Astrocyte of the spinal cord (primary cell): Measurements from ENCODE around the gene SLC25A12.
A peak's percentile ranks its signal among the peaks of the same experiment; 100 is the strongest.
"Not testable (repeated sequence)": the region's sequence is repeated elsewhere in the genome, so short reads cannot be mapped to it uniquely, and the experiment has no call there.

Experiments used
- DNase-seq: peaks from one replicate; pipeline ENCODE4 v3.0.0; 2011; ENCODE audit warnings: low read depth, low spot score
- H3K4me3 ChIP-seq: 2 replicates; pipeline ENCODE4 v1.5.1; 2011; ENCODE audit warnings: low read depth, mild to moderate bottlenecking, low read length, moderate library complexity
- in situ Hi-C: cut with HindIII; loops from 2 replicates; pipeline ENCODE4 v1.10.0; 2017; ENCODE audit warnings: low sequenced_read_pairs
- TF ChIP-seq, protein P1 (sequence below): IDR thresholded peaks from 2 replicates; pipeline ENCODE4 v1.5.1; 2012; ENCODE audit warnings: low read depth, mild to moderate bottlenecking, low read length, inconsistent platforms

SLC25A12 gene

DNA sequence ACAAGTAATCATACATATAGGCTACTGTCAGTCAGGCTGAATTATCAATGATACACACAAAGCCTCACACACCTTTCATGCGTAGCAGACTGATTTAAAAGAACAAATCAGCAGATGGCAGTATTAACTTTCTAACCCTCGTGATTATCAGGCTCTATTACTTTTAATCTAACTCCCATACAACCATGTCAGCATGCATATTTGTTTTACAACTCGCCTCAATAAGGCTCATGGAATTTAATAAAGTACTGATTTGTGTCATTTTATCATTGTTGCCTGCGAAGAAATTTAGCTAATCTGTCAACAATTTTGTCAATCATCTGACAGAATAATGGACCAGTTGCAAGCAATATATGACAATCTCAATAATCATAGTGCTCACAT lies 82.8 kb downstream of the SLC25A12 start:
- in situ Hi-C loops: no loop called here
- H3K4me3 ChIP-seq: no peak overlapping the region
- DNase-seq: peak; percentile 42
- TF ChIP-seq, protein P1, sequence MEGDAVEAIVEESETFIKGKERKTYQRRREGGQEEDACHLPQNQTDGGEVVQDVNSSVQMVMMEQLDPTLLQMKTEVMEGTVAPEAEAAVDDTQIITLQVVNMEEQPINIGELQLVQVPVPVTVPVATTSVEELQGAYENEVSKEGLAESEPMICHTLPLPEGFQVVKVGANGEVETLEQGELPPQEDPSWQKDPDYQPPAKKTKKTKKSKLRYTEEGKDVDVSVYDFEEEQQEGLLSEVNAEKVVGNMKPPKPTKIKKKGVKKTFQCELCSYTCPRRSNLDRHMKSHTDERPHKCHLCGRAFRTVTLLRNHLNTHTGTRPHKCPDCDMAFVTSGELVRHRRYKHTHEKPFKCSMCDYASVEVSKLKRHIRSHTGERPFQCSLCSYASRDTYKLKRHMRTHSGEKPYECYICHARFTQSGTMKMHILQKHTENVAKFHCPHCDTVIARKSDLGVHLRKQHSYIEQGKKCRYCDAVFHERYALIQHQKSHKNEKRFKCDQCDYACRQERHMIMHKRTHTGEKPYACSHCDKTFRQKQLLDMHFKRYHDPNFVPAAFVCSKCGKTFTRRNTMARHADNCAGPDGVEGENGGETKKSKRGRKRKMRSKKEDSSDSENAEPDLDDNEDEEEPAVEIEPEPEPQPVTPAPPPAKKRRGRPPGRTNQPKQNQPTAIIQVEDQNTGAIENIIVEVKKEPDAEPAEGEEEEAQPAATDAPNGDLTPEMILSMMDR: peak; percentile 29

DNA sequence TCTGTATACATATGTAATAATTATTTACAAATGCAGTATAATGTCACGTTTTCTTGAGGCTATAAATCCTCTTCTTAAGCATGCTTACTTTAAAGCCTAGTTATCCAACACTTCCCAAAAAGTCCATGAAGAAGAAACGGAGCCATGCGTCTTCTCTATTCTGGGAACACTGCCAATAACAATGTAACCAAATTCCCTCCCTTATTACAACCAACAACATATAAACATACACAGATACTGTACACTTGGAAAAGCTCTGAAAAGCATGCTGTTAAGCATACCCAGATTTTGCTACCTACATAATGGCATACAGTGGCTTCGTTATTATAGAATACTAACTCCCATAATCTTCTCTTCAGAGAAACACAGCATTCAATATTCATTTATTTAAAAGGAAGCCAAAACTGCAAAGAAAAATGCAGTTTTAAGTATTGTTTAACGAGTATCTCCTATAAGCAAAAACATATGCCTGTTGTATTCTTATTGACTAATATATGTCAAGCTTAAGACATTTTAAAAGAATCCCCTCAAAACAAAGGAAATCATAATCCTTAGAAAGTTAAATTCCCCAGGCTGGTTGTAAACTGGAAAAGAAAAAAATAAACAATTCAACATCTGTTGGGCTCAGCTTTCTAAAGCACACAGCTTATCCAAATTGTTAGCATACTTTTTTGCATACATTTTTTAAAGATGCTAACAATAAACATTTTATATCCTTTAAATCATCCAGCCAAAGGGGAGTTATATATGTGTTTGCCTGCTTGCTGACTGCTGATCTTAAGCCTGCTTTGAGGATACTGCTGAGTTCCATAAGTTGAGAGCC lies 83.4 kb downstream of the SLC25A12 start:
- DNase-seq: peak; percentile 13
- in situ Hi-C loops: no loop called here
- TF ChIP-seq, protein P1: no peak

DNA sequence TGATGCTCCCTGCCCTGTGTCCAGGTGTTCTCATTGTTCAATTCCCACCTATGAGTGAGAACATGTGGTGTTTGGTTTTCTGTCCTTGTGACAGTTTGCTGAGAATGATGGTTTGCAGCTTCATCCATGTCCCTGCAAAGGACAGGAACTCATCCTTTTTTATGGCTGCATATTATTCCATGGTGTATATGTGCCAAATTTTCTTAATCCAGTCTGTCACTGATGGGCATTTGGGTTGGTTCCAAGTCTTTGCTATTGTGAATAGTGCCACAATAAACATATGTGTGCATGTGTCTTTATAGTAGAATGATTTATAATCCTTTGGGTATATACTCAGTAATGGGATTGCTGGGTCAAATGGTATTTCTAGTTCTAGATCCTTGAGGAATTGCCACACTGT lies 85.2 kb downstream of the SLC25A12 start:
- DNase-seq, H3K4me3 ChIP-seq, in situ Hi-C loops: not testable (repeated sequence)

More for the DNA sequence above, 83.4 kb downstream of the SLC25A12 start:
- H3K4me3 ChIP-seq: no peak overlapping the region

DNA sequence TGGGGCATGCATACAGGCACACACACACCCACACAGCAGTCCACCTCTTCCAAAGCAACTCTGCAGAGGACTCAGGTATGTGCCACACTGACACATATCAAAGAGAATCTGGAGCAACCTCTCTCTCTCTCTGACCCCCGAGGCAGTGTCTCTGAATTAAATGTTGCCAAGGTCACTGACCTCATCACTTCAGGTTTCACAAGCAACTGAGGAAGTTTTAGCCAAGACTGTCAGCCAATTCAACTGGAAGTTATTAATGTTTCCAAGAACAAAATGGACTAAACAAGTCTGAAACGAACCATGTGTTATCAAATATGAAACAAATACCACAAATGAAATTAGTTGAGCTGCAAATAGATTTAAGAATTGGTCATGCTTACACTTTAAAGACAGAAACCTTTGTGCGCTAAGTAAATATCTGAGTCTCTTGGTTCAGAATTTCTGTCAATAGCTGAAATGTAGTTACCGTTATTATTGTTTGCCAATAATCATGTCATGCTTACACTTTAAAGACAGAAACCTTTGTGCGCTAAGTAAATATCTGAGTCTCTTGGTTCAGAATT lies 86.1 kb downstream of the SLC25A12 start:
- in situ Hi-C loops: no loop called here

DNA sequence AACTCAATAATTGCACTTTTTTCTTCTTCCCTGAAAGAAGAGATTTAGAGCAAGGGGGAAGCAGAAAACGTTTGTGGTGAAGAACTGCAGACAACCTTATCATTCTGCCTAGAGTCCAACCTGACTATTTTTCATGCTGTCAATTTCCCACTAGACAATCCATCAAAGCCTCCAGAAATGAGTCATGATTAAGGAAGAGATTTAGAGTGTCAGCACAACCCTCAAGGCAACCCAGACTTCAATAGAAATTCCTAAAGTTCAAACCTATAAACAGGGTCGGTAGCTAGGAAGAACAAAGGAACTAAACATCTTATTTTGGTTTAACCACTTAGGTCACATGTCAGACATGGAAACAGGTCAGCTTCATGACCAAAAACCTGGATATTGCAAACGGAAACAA lies 86.9 kb downstream of the SLC25A12 start:
- no peak for DNase-seq
- H3K4me3 ChIP-seq: no peak overlapping the region
- TF ChIP-seq, protein P1: no peak
- in situ Hi-C loops: no loop called here

More for the DNA sequence above, 86.1 kb downstream of the SLC25A12 start:
- no peak for DNase-seq
- H3K4me3 ChIP-seq: no peak overlapping the region
- TF ChIP-seq, protein P1: no peak

DNA sequence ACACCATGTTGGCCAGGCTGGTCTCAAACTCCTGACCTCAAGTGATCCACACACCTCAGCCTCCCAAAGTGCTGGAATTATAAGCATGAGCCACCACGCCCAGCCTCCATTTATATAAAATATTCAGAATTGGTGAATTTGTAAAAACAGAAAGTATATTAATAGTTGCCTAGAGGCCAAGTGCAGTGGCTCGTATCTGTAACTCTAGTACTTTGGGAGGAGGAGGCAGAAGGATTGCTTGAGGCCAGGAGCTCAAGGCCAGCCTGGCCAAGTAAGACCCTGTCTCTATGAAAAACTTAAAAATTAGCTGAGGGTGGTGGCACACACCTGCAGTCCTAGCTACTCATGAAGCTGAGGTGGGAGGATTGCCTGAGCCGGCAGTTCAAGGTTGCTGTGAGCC lies 89.6 kb downstream of the SLC25A12 start:
- no peak for DNase-seq
- TF ChIP-seq, protein P1: no peak
- H3K4me3 ChIP-seq: no peak overlapping the region
- in situ Hi-C loops: no loop called here

DNA sequence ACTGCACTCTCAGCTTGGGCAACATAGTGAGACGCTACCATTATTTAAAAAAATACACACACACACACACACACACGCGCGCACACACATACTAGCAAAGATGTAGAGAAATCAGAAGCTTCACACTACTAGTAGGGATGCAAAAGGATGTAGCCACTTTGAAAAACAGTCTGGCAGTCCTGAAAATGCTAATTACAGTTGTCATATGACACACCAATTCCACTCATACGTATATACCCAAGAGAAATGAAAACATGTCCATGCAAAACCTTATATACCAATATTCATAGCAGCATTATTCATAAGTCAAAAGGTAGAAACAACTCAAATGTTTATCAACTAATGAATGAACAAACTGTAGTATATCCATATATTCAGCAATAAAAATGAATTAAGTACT lies 90.3 kb downstream of the SLC25A12 start:
- no peak for DNase-seq
- in situ Hi-C loops: no loop called here
- TF ChIP-seq, protein P1: no peak
- H3K4me3 ChIP-seq: no peak overlapping the region
